Gastroesophageal sphincter (tissue), 4 donors: ENCODE results near the gene GPC4. TPM values are rescaled to one million over a fixed set of nuclear protein-coding genes. Genes with fewer than 3 reads are reported as not detected.

ENCODE experiments used
- ATAC-seq: fragments of 150-250 bp; one replicate; pipeline ENCODE4 v1.9.1; 2016; ENCODE audit warnings: mild to moderate bottlenecking, moderate library complexity
- H3K27ac ChIP-seq, 4 donors: fragments of 200-600 bp; sonication (generic) in 3 of 4; 1 replicate in 3 of 4; 2 replicates in 1 of 4; pipeline ENCODE4 v1.5.1; 2016 to 2019
- H3K27me3 ChIP-seq: fragments of 200-600 bp; sonication (generic); one replicate; pipeline ENCODE4 v1.5.1; 2019
- H3K36me3 ChIP-seq, 2 donors: fragments of 200-600 bp; sonication (generic); one replicate each; pipeline ENCODE4 v1.5.1; 2019; ENCODE audit warnings: control low read depth in 1 of 2
- H3K4me1 ChIP-seq, 3 donors: fragments of 200-600 bp; sonication (generic); 1 replicate in 2 of 3; 2 replicates in 1 of 3; pipeline ENCODE4 v1.5.1; 2016 to 2019; ENCODE audit warnings: control low read depth in 2 of 3
- H3K4me3 ChIP-seq, 2 donors: fragments of 200-600 bp; sonication (generic); one replicate each; pipeline ENCODE4 v1.5.1; 2019; ENCODE audit warnings: mild to moderate bottlenecking in 1 of 2, moderate library complexity in 1 of 2
- H3K9me3 ChIP-seq, 3 donors: fragments of 200-600 bp; sonication (generic); one replicate each; pipeline ENCODE4 v1.5.1; 2017 to 2019; ENCODE audit warnings: control low read depth in 2 of 3
- EP300 ChIP-seq: sonication (generic); formaldehyde crosslinking; IDR thresholded peaks from one replicate; pipeline ENCODE4 v1.6.1; 2017; ENCODE audit warnings: antibody characterized with exemption, mild to moderate bottlenecking
- POLR2A ChIP-seq, 2 donors: fragments of 450-650 bp; IDR thresholded peaks; one replicate each; pipeline ENCODE4 v1.6.1; 2017; ENCODE audit warnings: antibody characterized with exemption in 2 of 2, mild to moderate bottlenecking in 2 of 2, moderate library complexity in 1 of 2
- POLR2AphosphoS5 ChIP-seq: sonication (generic); formaldehyde crosslinking; IDR thresholded peaks from one replicate; pipeline ENCODE4 v1.6.1; 2017; ENCODE audit warnings: antibody characterized with exemption
- WGBS, 2 donors: methylation state at CpG; one replicate each; pipeline ENCODE4 v1.1.5; 2018; ENCODE audit warnings: low coverage in 1 of 2; 5-methylcytosine and 5-hydroxymethylcytosine counted together
- total RNA-seq, 4 donors: library from RNA; depleted of rRNA; stranded (reverse); fragments of >200 nt; gene quantifications; one replicate each; pipeline ENCODE4 v1.1.0, GENCODE V29; 2016
- TF ChIP-seq, protein P1 (sequence below), 4 experiments: fragments of 200-600 bp in 2 of 4; fragments of 450-650 bp in 2 of 4; sonication (generic) in 1 of 4; IDR thresholded peaks; one replicate each; pipeline ENCODE4 v1.5.1; 2017 to 2019; ENCODE audit warnings: antibody characterized with exemption in 4 of 4, mild to moderate bottlenecking in 2 of 4, moderate library complexity in 2 of 4

GPC4 gene
- total RNA-seq, 4 donors from 2014 or later, result 62.7 to 97.1 (median 67.9) TPM

- no peak for TF ChIP-seq POLR2A (IDR thresholded peaks at IDR 0.05)
- TF ChIP-seq, protein P1, sequence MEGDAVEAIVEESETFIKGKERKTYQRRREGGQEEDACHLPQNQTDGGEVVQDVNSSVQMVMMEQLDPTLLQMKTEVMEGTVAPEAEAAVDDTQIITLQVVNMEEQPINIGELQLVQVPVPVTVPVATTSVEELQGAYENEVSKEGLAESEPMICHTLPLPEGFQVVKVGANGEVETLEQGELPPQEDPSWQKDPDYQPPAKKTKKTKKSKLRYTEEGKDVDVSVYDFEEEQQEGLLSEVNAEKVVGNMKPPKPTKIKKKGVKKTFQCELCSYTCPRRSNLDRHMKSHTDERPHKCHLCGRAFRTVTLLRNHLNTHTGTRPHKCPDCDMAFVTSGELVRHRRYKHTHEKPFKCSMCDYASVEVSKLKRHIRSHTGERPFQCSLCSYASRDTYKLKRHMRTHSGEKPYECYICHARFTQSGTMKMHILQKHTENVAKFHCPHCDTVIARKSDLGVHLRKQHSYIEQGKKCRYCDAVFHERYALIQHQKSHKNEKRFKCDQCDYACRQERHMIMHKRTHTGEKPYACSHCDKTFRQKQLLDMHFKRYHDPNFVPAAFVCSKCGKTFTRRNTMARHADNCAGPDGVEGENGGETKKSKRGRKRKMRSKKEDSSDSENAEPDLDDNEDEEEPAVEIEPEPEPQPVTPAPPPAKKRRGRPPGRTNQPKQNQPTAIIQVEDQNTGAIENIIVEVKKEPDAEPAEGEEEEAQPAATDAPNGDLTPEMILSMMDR (IDR thresholded peaks at IDR 0.05), result no peak
- TF ChIP-seq EP300, result no peak
- peaks cover 0 to 13% (median 0%) of the 10 kb centered on the region in 3 donors for H3K4me1 ChIP-seq
- WGBS, 2 donors, result 69 to 83% methylated on average over 2 of the region's 2 CpGs
- no peak overlapping the region for H3K4me3 ChIP-seq
- H3K9me3 ChIP-seq, result no peaks in the 10 kb centered on the region
- no peaks in the 10 kb centered on the region for H3K36me3 ChIP-seq
- no peak overlapping the region for H3K27ac ChIP-seq
- H3K27me3 ChIP-seq, result no peaks in the 10 kb centered on the region
- no peak for ATAC-seq
These were observed 147.7 kb downstream of the GPC4 start for GRCh38 chrX:133267621-133268020.

DNA sequence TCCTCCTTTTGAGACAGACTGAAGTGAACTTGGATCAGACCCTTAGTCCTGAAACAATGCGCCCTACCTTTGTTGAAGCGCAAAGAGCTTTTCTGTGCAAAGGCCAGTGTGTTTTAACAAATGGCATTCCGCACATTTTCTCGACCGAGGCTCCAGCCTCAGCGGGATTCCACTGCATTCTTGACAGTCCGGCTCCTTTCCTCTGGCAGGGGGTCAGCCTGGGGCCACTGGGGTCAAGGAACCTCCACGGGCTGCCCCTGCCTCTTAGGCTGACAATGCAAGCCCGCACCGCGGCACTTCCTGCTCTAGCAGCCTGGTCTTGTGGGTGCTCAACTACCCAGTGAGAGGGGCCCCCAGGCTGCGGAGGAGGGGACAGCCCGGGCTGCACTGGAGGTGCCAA is 150.0 kb downstream of the GPC4 start:
- Histone ChIP-seq H3K27ac (peak overlapping the region in 3 of 4 donors; percentile 48 to 51 (median 51)), H3K9me3 (no peaks in the 10 kb centered on the region), H3K27me3 (no peaks in the 10 kb centered on the region), H3K4me1 (peaks cover 0 to 13% (median 0%) of the 10 kb centered on the region in 3 donors), H3K4me3 (no peak overlapping the region), H3K36me3 (no peaks in the 10 kb centered on the region)
- ATAC-seq, result no peak
- WGBS, 2 donors, result 30 to 45% methylated on average over 2 to 7 of the region's 13 CpGs
- TF ChIP-seq POLR2AphosphoS5 (no peak), POLR2A (IDR thresholded peaks at IDR 0.05) (no peak), EP300 (no peak)

DNA sequence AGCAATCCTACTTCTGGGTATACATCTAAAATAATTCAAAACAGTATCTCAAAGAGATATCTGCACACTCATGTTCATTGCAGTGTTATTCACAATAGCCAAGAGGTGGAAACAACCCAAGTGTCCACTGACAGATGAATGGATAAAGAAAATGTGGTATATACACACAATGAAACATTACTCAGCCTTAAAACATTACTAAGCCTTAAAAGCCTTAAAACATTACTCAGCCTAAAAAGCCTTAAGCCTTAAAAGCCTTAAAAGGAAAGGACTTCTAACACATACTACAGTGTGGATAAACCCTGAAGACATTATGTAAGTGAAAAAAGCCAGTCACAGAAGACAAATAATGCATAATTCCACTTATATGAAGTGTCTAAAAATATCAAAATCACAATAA is 156.8 kb downstream of the GPC4 start:
- Histone ChIP-seq H3K9me3 (no peaks in the 10 kb centered on the region), H3K4me3 (no peak overlapping the region), H3K4me1 (peaks cover 0 to 5% (median 0%) of the 10 kb centered on the region in 3 donors), H3K36me3 (no peaks in the 10 kb centered on the region), H3K27me3 (no peaks in the 10 kb centered on the region), H3K27ac (peak overlapping the region; percentile 35 to 61 (median 42))
- TF ChIP-seq, protein P1 (IDR thresholded peaks at IDR 0.05), result no peak
- TF ChIP-seq POLR2AphosphoS5, result peak; percentile 43
- TF ChIP-seq POLR2A (IDR thresholded peaks at IDR 0.05), result no peak
- no peak for TF ChIP-seq EP300
- ATAC-seq, result peak; percentile 80

DNA sequence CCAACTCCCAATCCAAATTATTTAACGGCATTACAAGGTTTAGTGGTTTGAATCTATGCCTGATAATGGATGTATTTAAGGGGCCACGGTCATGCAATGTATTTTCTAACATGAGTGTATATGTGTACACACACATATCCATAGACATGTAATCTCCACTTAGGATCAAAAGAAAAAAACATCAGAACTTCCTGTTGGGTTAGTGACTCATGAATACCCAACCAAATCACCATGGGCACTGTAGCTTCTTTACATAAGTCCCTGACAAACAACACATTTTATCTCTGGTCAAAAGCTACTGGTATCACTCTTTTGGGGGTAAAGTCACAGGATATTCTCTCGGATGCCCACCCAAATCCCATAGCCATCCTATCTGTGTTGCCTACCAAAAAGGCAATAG is 160.6 kb downstream of the GPC4 start:
- Histone ChIP-seq H3K9me3 (no peaks in the 10 kb centered on the region), H3K36me3 (no peaks in the 10 kb centered on the region), H3K27ac (no peak overlapping the region), H3K4me3 (no peak overlapping the region), H3K4me1 (peaks cover 0 to 23% (median 6%) of the 10 kb centered on the region in 3 donors), H3K27me3 (no peaks in the 10 kb centered on the region)
- WGBS, 2 donors, result 45 to 60% methylated on average over 2 to 3 of the region's 3 CpGs
- ATAC-seq, result no peak
- TF ChIP-seq POLR2AphosphoS5 (no peak), POLR2A (IDR thresholded peaks at IDR 0.05) (no peak), EP300 (no peak)
- TF ChIP-seq, protein P1 (IDR thresholded peaks at IDR 0.05), result no peak

DNA sequence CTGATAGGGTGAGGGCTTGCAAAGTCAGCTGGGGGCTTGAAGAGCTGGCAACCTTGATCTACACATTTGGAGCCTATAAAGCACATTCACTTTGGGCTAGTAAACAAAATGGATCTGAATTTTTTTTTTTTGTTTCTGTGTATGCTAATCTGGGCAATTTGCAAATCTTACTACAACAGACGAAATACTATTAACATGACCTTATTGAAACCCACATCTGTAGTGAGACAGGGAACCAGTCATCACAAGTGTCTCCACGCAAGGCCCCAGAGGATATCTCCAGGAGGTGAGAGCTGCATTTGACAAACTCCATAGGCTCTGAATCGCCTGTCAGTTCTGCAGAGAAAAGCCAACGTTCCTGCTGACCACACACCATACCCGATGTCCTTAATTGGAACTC is 164.1 kb downstream of the GPC4 start:
- Histone ChIP-seq H3K27me3 (no peaks in the 10 kb centered on the region), H3K36me3 (no peaks in the 10 kb centered on the region), H3K27ac (peak overlapping the region; percentile 69 to 81 (median 74)), H3K4me3 (no peak overlapping the region), H3K9me3 (peaks cover 0 to 10% (median 0%) of the 10 kb centered on the region in 3 donors), H3K4me1 (peaks cover 0 to 36% (median 6%) of the 10 kb centered on the region in 3 donors)
- WGBS, 2 donors, result 33% methylated on average over 1 of the region's 5 CpGs; no CpG with 5 or more reads in 1 of the 2 donors
- TF ChIP-seq POLR2A (IDR thresholded peaks at IDR 0.05), result no peak
- TF ChIP-seq, protein P1 (IDR thresholded peaks at IDR 0.05), result no peak
- TF ChIP-seq EP300, result no peak
- no peak for TF ChIP-seq POLR2AphosphoS5
- ATAC-seq, result no peak
